ENCODE data around the gene GPR161. TPM values are rescaled to one million over a fixed set of nuclear protein-coding genes. Genes with fewer than 3 reads are reported as not detected.

GPR161 gene
- total and polyA plus RNA-seq, 2 of the 13 experiments (the other 11 are each of a cell fraction or from before 2014, with no cell fraction given): 0.13 to 0.35 TPM

GRCh38 chr1:168178638-168179437 lies 42.1 kb upstream of the GPR161 start, which contains the start of gene TIPRL (continued):
- peak; percentile 86 for TF ChIP-seq UBTF (CRISPR knock-in tag; IDR thresholded peaks at IDR 0.05)
- TF ChIP-seq FOXP4 (CRISPR knock-in tag; IDR thresholded peaks at IDR 0.05): peak; percentile 54; the same call in 1 of the 2 replicates
- peak; percentile 96 for TF ChIP-seq ELF1 (CRISPR knock-in tag; IDR thresholded peaks at IDR 0.05)
- no peak for TF ChIP-seq ARNT (IDR thresholded peaks at IDR 0.05)
- TF ChIP-seq TFDP1 (CRISPR knock-in tag; IDR thresholded peaks at IDR 0.05; ENCODE audit: borderline replicate concordance): peak; percentile 12; the same call in 1 of the 2 replicates
- peak; percentile 94 for TF ChIP-seq GMEB2 (CRISPR knock-in tag; IDR thresholded peaks at IDR 0.05; ENCODE audit: low read depth)
- no peak for TF ChIP-seq PAX8 (CRISPR knock-in tag; IDR thresholded peaks at IDR 0.05; ENCODE audit: borderline replicate concordance)
- peak; percentile 72; the same call in 1 of the 2 replicates for TF ChIP-seq MXD1 (CRISPR knock-in tag; IDR thresholded peaks at IDR 0.05)
- no peak for TF ChIP-seq NFYC (CRISPR knock-in tag; IDR thresholded peaks at IDR 0.05)
- TF ChIP-seq ZXDC (CRISPR knock-in tag; IDR thresholded peaks at IDR 0.05): no peak
- TF ChIP-seq ZNF235 (CRISPR knock-in tag; IDR thresholded peaks at IDR 0.05; ENCODE audit: borderline replicate concordance): 0 out of 2 replicates have a peak, but pooled peaks have one; percentile 61
